CD4-positive, alpha-beta T cell treated with Interleukin-1 beta for 1 hour (primary cell): ENCODE data around the gene NRTN.
"Not testable (repeated sequence)": the region's sequence is repeated elsewhere in the genome, so short reads cannot be mapped to it uniquely, and the experiment has no call there.

Experiments used
- DNase-seq, 2 donors: peaks; one replicate each; pipeline ENCODE4 v3.0.0-alpha.2; 2020 to 2022

The NRTN gene

DNA sequence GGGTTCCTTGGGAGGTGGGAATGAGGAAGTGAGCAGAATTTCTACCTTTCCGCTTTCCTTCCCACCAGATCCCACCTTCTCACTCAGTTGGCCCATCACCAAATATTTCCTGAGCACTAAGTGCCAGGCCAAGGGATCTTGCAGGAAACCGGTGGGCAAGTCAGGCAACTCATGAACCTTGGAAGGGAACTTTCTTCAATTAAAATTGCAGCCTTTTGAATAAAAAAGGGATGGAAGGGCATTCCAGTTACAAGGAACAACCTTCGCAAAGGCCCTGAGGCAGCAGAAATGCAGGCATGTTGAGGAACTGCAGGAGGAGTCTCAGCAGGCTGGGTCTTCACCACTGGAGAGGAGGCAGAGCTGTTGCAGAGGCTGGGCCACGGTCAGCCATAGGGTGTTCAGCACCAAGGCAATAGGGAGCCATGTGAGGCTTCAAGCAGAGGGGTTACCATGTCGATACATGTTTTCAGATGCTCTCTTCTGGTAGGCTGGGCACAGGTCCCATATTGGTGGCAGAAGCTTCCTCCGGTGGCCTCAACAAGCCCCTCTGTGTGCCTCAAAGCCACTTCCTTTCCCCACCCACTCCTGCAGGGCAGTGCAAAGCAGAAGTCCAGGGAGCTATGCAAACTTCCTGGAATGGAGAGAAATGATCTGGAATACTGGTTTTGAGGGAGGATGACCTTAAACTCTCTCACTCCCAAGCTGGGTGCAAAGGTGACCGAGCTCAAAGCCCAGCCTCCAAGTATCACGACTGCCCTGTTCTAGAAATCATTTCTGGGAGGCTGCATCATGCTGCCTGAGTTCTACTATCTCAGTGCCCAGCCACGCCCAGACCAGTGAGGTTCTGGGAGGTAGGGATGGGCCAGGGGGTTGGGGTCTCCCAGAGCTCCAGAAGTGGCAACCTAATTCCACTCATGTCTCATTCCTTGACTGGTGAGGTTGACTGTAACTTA is 34.5 kb downstream of the NRTN start, which contains the start of gene FUT6:
Gene FUT6, minus strand, starts transcription at position 638 of the 953 bp plus-strand sequence. CDS start 7,135 bp downstream, outside the sequence.
- DNase-seq = no peak

DNA sequence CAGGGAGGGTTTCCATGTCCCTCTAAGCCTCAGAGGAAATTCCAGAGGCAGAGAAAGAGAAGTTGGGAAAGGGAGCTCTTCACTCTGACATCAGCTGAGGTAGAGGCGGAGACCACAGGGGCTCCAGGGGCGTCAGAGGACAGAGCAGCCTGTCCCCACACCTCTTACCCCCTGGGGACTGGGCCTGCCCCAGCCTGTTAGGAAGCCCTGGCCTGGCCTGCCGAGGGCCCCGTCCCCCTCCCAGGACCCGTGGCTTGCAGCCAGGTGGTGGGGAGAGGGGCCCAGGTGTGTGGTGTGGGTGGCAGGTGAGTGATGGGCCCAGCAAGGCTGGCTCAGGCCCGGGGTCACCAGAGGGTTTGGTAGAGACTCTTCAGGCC is 36.9 kb downstream of the NRTN start:
- not testable (repeated sequence) for DNase-seq

DNA sequence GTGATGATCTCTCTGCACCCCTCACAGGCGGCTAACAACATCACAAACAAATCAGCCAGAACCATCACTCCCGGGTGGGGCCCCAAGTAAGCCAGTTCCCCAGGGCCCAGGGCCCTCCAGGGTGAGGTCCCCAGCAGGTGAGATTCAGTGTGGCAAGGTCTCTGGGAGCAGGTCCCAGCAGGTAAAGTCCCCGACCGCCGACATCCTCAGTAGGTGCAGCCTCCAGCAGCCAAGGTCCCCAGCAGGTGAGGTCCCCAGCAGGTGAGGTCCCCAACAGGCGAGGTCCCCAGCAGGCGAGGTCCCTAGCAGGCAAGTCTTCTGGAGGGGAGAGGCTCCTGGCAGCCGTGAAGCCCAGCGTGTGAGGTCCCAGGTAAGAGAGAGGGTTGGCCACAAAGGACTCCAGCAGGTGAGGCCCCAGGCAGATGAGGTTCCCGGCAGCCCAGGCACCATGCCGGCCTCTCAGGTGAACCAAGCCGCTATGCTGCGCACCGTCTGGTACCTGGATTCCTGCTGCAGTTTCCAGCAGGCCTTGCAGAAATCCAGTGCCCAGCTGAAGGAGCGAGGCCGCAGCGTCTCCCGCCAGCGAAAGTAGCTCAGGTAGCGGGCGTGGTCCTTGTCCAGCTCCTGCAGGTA is 38.5 kb downstream of the NRTN start:
- no peak for DNase-seq

DNA sequence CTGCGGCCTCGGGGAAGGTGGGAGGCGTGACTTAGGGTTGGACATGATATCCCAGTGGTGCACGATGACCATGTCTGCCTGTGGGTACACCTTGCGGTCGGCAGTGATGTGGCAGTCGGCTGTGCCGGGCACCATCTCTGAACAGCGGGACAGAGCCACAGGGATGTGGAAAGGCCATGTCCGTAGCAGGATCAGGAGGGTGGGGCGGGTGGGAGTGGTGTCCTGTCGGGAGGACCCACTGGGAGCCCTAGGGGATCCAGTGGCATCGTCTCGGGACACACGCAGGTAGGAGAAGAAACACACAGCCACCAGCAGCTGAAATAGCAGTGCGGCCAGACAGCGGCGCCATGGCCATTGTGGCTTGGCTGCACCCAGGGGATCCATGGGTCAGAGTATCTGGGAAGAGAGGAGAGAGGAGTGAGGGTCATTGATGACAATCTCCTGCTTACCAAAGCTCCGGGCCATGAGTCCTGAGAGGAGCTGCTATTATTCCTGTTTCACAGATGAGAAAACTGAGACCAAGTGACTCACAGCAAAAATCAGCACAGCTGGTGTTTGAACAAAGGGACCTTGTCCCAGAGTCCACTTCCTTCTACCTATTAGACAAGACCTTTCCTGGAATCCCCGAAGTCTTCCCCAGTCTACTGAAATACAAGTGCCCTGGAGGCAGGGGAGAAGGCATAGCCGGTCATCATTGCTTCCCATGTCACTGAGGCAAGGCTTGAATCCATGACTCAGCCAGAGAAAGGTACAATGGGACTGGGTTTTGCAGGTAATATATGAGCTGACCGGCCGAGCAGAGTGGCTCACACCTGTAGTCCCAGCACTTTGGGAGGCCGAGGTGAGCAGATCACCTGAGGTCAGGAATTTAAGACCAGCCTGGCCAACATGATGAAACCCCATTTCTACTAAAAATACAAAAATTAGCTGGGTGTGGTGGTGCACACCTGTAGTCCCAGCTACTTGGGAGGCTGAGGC is 39.9 kb downstream of the NRTN start:
- no peak for DNase-seq

DNA sequence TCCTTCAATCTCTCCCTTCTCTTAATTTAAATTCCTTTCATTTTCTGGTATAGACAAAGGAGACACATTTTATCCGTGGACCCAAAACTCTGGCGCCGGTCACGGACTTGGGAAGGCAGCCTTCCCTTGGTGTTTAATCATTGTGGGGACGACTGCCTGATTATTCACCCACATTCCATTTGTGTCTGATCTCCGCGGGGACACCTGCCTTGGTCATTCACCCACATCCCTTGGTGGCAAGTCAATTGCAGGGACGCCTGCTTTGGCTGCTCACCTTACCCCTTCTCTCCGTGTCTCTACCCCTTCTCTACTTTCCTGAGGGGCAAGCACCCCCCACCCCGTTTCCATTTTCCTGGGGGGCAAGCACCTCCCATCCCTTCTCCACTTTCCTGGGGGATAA is 43.0 kb downstream of the NRTN start:
- not testable (repeated sequence) for DNase-seq

DNA sequence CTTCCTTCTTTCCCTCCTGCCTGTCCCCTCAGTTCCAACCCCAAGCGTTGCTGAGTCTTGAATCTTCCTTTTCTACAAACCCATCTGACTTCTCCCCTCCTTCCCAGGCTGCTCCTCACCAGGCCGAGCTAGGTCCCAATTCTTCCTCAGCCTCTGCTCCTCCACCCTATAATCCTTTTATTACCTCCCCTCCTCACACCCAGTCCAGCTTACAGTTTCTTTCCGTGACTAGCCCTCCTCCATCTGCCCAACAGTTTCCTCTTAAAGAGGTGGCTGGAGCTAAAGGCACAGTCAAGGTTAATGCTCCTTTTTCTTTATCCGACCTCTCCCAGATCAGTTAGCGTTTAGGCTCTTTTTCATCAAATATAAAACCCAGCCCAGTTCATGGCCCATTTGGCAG is 43.8 kb downstream of the NRTN start:
- not testable (repeated sequence) for DNase-seq

DNA sequence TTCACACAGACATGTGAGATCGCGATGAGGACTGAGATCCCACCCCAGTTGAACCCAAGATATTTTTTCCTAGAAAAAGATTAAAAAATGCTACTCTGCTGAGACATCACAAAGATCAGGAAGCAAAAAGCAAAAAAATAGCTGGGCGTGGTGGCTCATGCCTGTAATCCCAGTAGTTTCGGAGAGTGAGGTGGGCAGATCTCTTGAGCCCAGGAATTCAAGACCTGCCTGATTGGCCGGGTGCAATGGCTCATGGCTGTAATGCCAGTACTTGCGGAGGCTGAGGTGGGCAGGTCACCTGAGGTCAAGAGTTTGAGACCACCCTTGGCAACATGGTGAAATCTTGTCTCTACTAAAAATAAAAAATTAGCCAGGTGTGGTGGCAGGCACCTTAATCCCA is 45.3 kb downstream of the NRTN start:
- DNase-seq = no peak

DNA sequence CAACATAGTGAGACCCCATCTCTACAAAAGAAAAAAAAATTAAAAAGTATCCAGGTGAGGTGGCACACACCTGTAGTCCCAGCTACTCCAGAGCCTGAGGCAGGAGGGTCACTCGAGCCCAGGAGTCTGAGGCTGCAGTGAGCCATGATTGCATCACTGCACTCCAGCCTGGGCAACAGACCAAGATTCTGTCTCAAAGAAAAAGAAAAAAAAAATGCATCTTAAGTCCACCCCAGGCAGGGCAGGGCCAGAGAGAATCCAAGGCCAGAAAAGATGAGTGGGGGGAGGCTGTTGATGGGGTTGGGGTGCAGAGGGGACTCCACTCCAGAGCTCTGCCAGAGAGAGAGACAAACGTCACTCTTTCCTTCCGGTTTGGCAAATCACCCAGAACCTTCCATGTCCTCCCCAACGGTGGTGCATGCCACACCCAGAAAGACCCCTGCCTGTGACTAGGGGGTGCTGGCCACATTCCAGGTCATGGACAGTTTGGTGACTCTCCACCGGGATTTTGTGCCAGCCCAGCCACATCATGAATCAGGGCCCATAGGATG is 46.0 kb downstream of the NRTN start:
- DNase-seq = no peak

DNA sequence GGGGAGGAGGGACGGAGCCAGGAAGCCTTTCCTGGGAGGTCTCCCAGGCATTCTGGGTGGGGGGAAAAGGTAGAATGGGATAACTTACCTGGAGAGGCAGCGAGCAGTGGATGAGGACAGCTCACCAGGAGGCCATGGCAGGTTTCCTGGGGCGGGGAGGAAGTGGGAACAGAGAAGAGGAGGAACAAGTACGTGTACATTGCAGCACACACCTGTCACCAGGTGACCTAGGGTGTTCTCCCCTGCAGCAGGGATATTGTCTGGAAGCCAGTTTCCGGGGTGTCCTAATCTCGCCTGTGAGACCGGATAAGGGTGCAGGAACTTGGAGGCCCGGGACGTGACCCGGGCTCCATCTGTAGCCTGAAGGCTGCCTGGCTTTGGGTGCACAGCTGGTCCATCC is 46.4 kb downstream of the NRTN start, which contains the start of gene FUT3:
Gene FUT3, minus strand, starts transcription at position 148 of the 400 bp plus-strand sequence.
- no peak for DNase-seq

DNA sequence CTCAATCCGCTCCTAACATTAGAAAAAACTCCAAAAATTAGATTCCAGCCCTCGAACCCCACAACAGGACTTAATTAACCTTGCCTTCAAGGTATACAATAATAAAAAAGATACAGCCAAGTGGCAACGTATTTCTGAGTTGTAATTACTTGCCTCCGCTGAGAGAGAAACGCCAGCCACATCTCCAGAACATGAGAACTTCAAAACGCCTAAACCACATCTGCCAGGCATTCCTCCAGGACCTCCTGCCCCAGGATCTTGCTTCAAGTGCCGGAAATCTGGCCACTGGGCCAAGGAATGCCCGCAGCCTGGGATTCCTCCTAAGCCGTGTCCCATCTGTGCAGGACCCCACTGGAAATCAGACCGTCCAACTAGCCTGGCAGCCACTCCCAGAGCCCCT is 49.3 kb downstream of the NRTN start:
- DNase-seq = not testable (repeated sequence)

DNA sequence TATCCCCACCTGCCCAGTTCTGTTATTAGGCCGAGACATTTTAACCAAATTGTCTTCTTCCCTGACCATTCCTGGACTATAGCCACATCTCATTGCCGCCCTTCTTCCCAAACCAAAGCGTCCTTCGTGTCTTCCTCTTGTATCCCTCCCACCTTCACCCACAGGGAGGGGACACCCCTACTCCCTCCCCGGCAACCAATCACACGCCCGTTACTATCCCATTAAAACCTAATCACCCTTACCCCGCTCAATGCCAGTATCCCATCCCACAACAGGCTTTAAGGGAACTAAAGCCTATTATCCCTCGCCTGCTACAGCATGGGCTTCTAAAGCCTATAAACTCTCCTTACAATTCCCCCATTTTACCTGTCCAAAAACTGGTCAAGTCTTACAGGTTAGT is 50.3 kb downstream of the NRTN start:
- not testable (repeated sequence) for DNase-seq

DNA sequence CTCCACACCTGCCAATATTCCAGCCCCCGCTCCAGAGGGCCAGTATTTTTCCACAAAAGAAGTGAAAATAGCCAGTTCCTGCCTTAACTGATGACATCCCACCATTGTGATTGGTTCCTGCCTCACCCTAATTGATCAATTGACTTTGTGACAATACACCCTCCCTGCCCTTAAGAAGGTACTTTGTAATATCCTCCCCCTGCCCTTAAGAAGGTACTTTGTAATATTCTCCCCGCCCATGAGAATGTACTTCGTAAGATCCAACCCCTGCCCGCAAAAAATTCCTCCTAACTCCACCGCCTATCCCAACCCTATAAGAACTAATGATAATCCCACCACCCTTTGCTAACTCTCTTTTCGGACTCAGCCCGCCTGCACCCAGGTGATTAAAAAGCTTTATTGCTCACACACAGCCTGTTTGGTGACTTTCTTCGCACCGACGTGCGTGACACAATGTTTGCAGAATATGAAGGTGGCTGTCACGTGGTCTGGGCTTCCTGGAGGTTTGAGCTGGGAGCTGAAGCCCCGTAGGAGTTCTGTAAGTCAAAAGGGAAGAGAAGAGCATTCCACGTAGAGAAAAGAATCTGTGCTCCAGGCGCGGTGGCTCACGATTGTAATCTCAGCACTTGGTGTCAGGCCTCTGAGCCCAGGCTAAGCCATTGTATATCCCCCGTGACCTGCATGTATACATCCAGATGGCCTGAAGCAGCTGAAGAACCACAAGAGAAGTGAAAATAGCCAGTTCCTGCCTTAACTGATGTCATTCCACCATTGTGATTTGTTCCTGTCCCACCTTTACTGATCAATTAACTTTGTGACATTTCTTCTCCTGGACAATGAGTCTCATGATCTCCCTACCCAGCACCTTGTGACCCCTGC is 52.6 kb downstream of the NRTN start:
- DNase-seq = no peak

DNA sequence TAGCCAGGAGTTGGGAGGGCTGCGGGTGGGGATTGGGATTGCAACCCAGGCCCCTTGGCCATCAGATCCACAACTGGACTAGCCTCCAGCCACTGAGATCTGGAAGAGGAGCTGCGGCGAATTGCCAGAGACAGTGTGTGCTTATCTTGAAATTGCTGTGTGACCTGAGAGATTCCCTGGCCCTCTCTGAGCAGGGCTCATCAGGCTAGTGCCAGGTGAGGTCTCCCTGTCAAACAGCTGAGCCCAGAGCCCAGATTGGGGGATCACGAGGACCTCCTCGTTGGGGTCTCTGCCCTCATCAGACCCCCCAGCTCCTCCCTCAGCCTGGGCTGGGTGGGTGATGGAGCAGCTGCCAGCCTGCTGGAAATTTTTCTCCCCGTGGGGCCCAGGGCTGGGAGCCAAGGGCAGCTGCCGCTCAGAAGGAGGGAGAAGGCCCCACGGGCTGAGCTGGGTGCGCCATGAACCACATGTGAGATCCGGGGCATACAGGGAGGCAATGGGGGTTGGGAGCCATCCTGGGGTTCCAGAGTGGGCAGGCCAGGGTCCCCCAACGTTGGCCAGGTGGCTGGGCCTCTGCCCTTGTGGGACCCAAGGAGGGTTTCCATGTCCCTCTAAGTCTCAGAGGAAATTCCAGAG is 58.3 kb downstream of the NRTN start:
- no peak for DNase-seq

DNA sequence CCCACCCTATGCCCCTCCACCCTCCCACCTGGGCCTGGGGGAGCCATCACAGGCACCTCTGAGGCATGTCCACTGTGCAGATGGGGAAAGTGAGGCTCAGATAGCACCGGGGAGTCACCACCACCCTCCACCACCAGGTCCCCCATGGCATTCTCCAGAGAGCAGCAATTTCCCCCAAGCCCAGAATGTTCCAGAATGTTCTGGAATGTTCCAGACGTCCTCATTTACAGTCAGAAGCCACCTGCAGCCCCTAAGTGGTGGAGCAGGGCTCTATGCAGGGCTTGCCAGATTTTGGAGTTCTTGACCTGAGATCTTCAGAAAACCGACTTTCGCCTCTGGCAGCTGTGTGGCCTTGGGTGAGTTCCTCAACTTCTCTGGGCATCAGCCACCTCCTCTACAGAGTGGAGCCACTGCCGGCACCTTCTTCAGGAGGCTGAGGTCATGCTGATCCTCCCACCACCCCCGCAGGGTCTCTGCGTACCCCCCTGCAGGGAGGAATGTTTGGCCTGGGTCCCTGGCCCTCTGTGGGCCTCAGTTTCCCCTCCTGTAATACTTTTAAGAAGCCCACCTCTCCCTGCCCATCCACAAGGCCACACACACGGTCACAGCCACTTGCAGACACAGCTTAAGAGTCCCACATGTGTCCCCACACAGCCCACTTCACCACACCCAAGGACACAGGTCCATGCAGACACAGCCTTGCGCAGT is 59.3 kb downstream of the NRTN start:
- no peak for DNase-seq

DNA sequence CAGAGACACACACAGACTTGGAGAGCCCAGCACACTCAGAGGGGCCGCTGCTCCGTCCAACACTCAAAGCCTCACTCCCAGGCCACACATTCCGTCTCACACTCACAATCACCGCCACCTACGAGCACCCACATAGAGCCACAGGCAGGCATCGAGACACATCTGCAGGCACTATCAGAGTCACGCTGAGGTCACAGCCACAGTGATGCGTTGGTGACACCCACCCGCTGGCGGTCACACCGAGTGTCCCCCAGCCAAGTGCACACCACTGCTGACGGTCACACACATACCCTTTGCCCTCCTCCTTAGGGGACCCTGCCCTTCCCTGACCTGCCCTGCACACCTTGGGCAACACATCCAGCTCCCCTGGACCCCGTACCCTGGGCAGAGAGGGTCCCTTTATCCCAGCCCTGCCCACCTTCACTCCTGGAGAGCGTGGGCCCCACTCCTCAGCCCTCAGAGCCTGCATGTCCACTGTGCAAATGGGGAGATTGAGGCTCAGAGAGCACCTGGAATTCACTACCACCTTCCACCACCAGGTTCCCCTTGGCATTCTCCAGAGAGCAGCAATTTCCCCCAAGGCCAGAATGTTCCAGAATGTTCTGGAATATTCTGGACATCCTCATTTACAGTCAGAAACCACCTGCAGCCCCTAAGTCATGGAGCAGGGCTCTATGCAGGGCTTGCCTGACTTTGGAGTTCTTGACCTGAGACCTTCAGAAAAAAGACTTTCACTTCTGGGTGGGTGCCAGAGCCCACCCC is 60.0 kb downstream of the NRTN start:
- no peak for DNase-seq

DNA sequence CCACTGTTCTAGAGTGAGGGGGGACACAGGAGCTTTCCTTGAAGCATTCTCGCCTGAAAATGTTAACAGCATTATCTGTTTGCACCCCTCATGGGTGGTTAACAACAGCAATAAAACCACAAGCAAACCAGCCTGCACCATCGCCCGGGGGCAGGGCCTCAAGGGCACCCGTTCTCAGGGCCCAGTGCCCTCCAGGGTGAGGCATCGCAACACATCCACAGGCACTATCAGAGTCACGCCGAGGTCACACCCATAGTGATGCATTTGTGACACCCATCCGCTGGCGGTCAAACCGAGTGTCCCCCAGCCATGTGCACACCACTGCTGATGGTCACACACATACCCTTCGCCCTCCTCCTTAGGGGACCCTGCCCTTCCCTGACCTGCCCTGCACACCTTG is 60.9 kb downstream of the NRTN start:
- no peak for DNase-seq

DNA sequence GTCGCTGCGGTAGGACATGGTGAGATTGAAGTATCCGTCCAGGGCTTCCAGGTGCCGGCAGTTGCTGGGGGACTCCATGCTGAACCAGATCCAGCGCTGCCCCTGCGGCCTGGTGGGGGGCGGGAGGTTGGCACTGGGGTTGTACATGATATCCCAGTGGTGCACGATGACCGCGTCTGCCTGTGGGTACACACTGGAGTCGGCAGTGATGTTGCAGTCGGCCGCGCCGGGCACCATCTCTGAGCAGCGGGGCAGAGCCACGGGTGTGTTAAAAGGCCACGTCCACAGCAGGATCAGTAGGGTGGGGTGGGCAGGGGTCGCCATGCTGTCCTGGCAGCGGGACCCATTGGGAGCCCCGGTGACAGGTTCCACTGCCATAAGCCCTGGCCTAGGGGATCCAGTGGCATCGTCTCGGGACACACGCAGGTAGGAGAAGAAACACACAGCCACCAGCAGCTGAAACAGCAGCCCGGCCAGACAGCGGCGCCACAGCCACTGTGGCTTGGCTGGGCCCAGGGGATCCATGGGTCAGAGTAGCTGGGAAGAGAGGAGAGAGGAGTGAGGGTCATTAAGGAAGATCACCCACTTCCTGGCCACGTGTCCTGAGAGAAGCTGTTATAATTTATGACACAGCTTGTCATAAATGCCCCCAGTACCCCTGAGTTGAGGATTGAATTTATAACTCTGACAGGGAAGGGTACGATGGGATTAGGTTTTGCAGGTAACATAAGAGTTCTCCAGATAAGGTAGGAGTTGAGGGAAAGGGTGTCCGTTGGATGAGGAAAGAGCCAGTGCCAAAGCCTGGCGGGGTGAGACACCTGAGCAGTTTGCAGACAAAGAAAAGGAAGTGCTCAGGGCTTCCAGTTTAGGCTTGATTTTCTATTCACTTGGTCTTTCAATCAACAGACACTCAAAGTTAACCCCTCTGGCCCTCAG is 62.6 kb downstream of the NRTN start:
- DNase-seq = no peak

DNA sequence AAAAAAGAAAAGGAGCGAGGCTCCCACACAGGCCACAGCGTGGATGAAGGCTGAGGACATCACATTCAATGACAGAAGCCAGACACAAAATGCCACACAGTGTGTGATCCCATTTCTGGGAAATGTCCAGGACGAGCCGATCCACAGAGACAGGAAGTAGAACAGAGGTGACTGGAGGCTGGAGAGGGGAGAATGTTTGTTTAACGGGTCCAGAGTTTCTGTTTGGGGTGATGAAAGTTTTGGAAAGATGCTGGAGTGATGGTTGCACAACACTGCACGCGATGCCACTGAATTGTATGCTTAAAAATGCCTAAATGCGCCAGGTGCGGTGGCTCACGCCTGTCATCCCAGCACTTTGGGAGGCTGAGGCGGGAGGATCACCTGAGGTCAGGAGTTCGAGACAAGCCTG is 66.1 kb downstream of the NRTN start:
- no peak for DNase-seq
